IMR-90 (cell line): ENCODE results near the gene CETN3. TPM values are rescaled to one million over a fixed set of nuclear protein-coding genes. Genes with fewer than 3 reads are reported as not detected.
"Not testable (repeated sequence)": the region's sequence is repeated elsewhere in the genome, so short reads cannot be mapped to it uniquely, and the experiment has no call there.

Source experiments
- ATAC-seq: fragments of 200-7000 bp; cut with Tn5 transposase; 2 replicates; pipeline ENCODE4 v1.9.1; 2020; ENCODE audit warnings: low read depth, mild to moderate bottlenecking, moderate library complexity
- BruUV-seq: library from RNA; stranded (reverse); fragments of 400-500 nt; replicated peaks from 2 replicates; lab custom pipeline; 2021; lab: Mats Ljungman, UMichigan
- CTCF ChIA-PET: fragments of 300-600 bp; formaldehyde crosslinking; extraction: SDS; loops from one replicate; lab custom pipeline; 2021; ENCODE audit warnings: antibody characterized with exemption; lab: Yijun Ruan, JAX
- POLR2A ChIA-PET: fragments of 300-600 bp; sonication (Branson Sonifier 250); formaldehyde crosslinking; loops from one replicate; lab custom pipeline; 2022; ENCODE audit warnings: antibody characterized with exemption; ENCODE audit not compliant: unreplicated experiment; lab: Charles Lee
- DNase-seq: peaks from one replicate; pipeline ENCODE4 v3.0.0; 2013
- H2AFZ ChIP-seq: replicated peaks from 2 replicates; pipeline ENCODE3; 2013; ENCODE audit warnings: low read length, mild to moderate bottlenecking; ENCODE audit not compliant: poor library complexity
- H2AK5ac ChIP-seq: 2 replicates; pipeline ENCODE4 v1.6.1; 2013; ENCODE audit warnings: low read depth, low read length, inconsistent platforms
- H2AK9ac ChIP-seq: replicated peaks from 2 replicates; pipeline ENCODE3; 2013; ENCODE audit warnings: mild to moderate bottlenecking, low read depth, low read length, moderate library complexity; ENCODE audit not compliant: poor library complexity
- H2BK120ac ChIP-seq: 2 replicates; pipeline ENCODE4 v1.6.1; 2013; ENCODE audit warnings: low read depth, low read length, inconsistent platforms
- H2BK15ac ChIP-seq: 3 replicates; pipeline ENCODE4 v1.6.1; 2013; ENCODE audit warnings: low read depth, low read length, inconsistent platforms
- H2BK20ac ChIP-seq: 2 replicates; pipeline ENCODE4 v1.6.1; 2013; ENCODE audit warnings: low read depth, mild to moderate bottlenecking, inconsistent platforms, low read length, moderate library complexity
- H2BK5ac ChIP-seq: 2 replicates; pipeline ENCODE4 v1.6.1; 2013; ENCODE audit warnings: mild to moderate bottlenecking, low read depth, low read length, inconsistent platforms; ENCODE audit not compliant: poor library complexity, severe bottlenecking
- H3K14ac ChIP-seq: replicated peaks from 2 replicates; pipeline ENCODE4 v1.6.1; 2013; ENCODE audit warnings: low read depth, low read length, inconsistent platforms
- H3K18ac ChIP-seq: 2 replicates; pipeline ENCODE4 v1.6.1; 2013; ENCODE audit warnings: low read depth, low read length, control low read depth
- H3K23ac ChIP-seq: 2 replicates; pipeline ENCODE4 v1.6.1; 2013; ENCODE audit warnings: low read depth, low read length, inconsistent platforms
- H3K27ac ChIP-seq: 2 replicates; pipeline ENCODE4 v1.5.1; 2013; ENCODE audit warnings: mild to moderate bottlenecking, control low read depth, low read length; ENCODE audit not compliant: insufficient read depth
- H3K27me3 ChIP-seq: 2 replicates; pipeline ENCODE4 v1.6.1; 2013; ENCODE audit warnings: low read length; ENCODE audit not compliant: control insufficient read depth, insufficient read depth
- H3K36me3 ChIP-seq: 2 replicates; pipeline ENCODE4 v1.6.1; 2013; ENCODE audit warnings: low read length, mixed read lengths; ENCODE audit not compliant: control insufficient read depth, insufficient read depth
- H3K4ac ChIP-seq: 2 replicates; pipeline ENCODE4 v1.6.1; 2013; ENCODE audit warnings: low read depth, low read length, inconsistent platforms
- H3K4me1 ChIP-seq: 2 replicates; pipeline ENCODE4 v1.6.1; 2013; ENCODE audit warnings: low read length, mixed read lengths; ENCODE audit not compliant: control insufficient read depth, insufficient read depth
- H3K4me2 ChIP-seq: 2 replicates; pipeline ENCODE4 v1.6.1; 2013; ENCODE audit warnings: low read depth, mild to moderate bottlenecking, control low read depth, low read length, moderate library complexity
- H3K4me3 ChIP-seq: 2 replicates; pipeline ENCODE4 v1.5.1; 2013; ENCODE audit warnings: low read depth, mild to moderate bottlenecking, control low read depth, low read length, moderate library complexity; ENCODE audit not compliant: insufficient read depth
- H3K56ac ChIP-seq: 2 replicates; pipeline ENCODE4 v1.6.1; 2013; ENCODE audit warnings: low read length, inconsistent platforms; ENCODE audit not compliant: insufficient read depth; ENCODE audit errors: extremely low read depth
- H3K79me1 ChIP-seq, 2 experiments: 2 replicates each; pipeline ENCODE4 v1.6.1; 2013; ENCODE audit warnings: low read length in 2 of 2, inconsistent platforms in 1 of 2, low read depth in 1 of 2
- H3K9ac ChIP-seq: 2 replicates; pipeline ENCODE4 v1.6.1; 2013; ENCODE audit warnings: low read depth, low read length, control low read depth
- H3K9me1 ChIP-seq: 2 replicates; pipeline ENCODE4 v1.6.1; 2013; ENCODE audit warnings: low read length, inconsistent platforms; ENCODE audit not compliant: insufficient read depth
- H3K9me3 ChIP-seq: 2 replicates; pipeline ENCODE4 v1.6.1; 2013; ENCODE audit warnings: low read length; ENCODE audit not compliant: control insufficient read depth, insufficient read depth
- H4K20me1 ChIP-seq: 2 replicates; pipeline ENCODE4 v1.6.1; 2013; ENCODE audit warnings: low read length, inconsistent platforms; ENCODE audit not compliant: insufficient read depth
- H4K5ac ChIP-seq: 2 replicates; pipeline ENCODE4 v1.6.1; 2013; ENCODE audit warnings: mild to moderate bottlenecking, low read depth, low read length, control low read depth
- H4K8ac ChIP-seq, 2 experiments: 2 replicates each; pipeline ENCODE4 v1.6.1; 2013; ENCODE audit warnings: low read depth in 2 of 2, low read length in 2 of 2, control low read depth in 1 of 2, inconsistent platforms in 1 of 2
- H4K91ac ChIP-seq: 2 replicates; pipeline ENCODE4 v1.6.1; 2013; ENCODE audit warnings: low read depth, low read length, inconsistent platforms; ENCODE audit not compliant: insufficient read depth
- dilution Hi-C: fragments of 300-500 bp; cut with HindIII; formaldehyde crosslinking; loops from one replicate; pipeline ENCODE4 v1.14.3; 2018; ENCODE audit warnings: low sequenced_read_pairs; ENCODE audit not compliant: unreplicated experiment
- in situ Hi-C: fragments of 300-500 bp; cut with MboI; formaldehyde crosslinking; loops from 3 replicates; pipeline ENCODE4 v1.14.3; 2019; ENCODE audit warnings: low sequenced_read_pairs, inconsistent platforms, mixed read lengths
- intact Hi-C: fragments of 100-400 bp; cut with micrococcal nuclease; formaldehyde crosslinking; loops from 2 replicates; pipeline ENCODE4 v1.10.0; 2022
- polyA plus RNA-seq, 3 experiments: library from polyadenylated mRNA; depleted of rRNA; stranded (reverse); fragments of >200 nt; gene quantifications; 2 replicates each; pipeline ENCODE4 v1.2.3, GENCODE V29; 2012; ENCODE audit warnings: low replicate concordance in 1 of 3
- total RNA-seq: library from RNA; depleted of rRNA; stranded (reverse); fragments of >200 nt; gene quantifications from 2 replicates; pipeline ENCODE4 v1.2.3, GENCODE V29; 2012

The CETN3 gene
- total and polyA plus RNA-seq, 2 of the 4 experiments (the other 2 are of a cell fraction), result 1.1 to 6.5 TPM

DNA sequence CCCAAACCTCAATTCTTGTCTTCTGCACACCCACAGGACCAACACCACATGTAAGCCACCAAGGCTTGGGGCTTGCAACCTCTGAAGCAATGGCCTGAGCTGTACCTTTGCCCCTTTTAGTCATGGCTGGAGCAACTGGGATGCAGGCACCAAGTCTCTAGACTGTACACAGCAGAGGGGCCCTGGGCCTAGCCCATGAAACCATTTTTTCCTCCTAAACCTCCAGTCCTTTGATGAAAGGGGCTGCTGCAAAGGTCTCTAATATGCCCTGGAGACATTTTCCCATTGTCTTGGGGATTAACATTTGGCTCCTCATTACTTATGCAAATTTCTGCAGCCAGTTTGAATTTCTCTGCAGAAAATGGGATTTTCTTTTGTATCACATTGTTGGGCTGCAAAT is 38.3 kb downstream of the CETN3 start:
- H4K20me1 ChIP-seq, H3K4me1 ChIP-seq, H3K4me3 ChIP-seq, H3K9me1 ChIP-seq, H3K9me3 ChIP-seq, H3K23ac ChIP-seq, H3K4ac ChIP-seq, DNase-seq, H3K14ac ChIP-seq, H3K27me3 ChIP-seq, H2BK5ac ChIP-seq, H2AK5ac ChIP-seq, H4K5ac ChIP-seq, POLR2A ChIA-PET, H4K8ac ChIP-seq, H3K18ac ChIP-seq, ATAC-seq, H3K36me3 ChIP-seq, H2BK15ac ChIP-seq, CTCF ChIA-PET, H2BK120ac ChIP-seq, BruUV-seq, H2BK20ac ChIP-seq, in situ Hi-C loops, H2AK9ac ChIP-seq, H2AFZ ChIP-seq, H3K9ac ChIP-seq, H4K91ac ChIP-seq, H3K4me2 ChIP-seq, H3K56ac ChIP-seq, intact Hi-C loops, H3K79me1 ChIP-seq, dilution Hi-C loops, H3K27ac ChIP-seq: not testable (repeated sequence)
